ENCODE measurements around the gene MCRIP1.

Gene MCRIP1

GRCh38 chr17:81811705-81812570, 21.2 kb downstream of the MCRIP1 start:
- TF ChIP-seq, protein P1, sequence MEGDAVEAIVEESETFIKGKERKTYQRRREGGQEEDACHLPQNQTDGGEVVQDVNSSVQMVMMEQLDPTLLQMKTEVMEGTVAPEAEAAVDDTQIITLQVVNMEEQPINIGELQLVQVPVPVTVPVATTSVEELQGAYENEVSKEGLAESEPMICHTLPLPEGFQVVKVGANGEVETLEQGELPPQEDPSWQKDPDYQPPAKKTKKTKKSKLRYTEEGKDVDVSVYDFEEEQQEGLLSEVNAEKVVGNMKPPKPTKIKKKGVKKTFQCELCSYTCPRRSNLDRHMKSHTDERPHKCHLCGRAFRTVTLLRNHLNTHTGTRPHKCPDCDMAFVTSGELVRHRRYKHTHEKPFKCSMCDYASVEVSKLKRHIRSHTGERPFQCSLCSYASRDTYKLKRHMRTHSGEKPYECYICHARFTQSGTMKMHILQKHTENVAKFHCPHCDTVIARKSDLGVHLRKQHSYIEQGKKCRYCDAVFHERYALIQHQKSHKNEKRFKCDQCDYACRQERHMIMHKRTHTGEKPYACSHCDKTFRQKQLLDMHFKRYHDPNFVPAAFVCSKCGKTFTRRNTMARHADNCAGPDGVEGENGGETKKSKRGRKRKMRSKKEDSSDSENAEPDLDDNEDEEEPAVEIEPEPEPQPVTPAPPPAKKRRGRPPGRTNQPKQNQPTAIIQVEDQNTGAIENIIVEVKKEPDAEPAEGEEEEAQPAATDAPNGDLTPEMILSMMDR (IDR thresholded peaks at IDR 0.05; ENCODE audit: low read length, missing control alignments): no peak

DNA sequence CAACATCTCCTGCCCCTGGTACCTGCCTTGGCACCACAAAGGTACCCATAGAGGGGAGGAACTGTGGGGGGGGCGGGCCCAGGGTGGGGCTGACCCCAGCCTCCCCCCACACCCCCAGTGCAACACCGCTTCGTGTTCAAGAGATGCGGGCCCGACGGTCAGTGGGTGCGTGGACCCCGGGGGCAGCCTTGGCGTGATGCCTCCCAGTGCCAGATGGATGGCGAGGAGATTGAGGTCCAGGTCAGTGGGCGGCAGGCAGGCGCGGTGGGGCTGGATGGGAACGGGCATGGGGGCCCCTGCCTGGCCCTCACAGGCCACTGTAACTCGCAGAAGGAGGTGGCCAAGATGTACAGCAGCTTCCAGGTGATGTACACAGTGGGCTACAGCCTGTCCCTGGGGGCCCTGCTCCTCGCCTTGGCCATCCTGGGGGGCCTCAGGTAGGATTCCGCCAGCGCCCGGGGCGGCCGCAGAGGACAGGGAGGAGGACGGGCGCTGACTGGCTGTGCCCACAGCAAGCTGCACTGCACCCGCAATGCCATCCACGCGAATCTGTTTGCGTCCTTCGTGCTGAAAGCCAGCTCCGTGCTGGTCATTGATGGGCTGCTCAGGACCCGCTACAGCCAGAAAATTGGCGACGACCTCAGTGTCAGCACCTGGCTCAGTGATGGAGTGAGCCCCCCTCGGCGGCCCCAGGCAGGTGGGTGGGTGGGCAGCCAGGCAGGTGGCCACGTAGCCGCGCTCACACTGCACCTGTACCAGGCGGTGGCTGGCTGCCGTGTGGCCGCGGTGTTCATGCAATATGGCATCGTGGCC, 22.0 kb downstream of the MCRIP1 start:
- H3K4me3 ChIP-seq (replicated peaks; ENCODE audit: low read depth, low read length): no peak overlapping the region
- TF ChIP-seq, protein P1 (IDR thresholded peaks at IDR 0.05; ENCODE audit: low read length, missing control alignments): no peak
- DNase-seq (ENCODE audit: low read depth): no peak

More at GRCh38 chr17:81811705-81812570, 21.2 kb downstream of the MCRIP1 start:
- no peak overlapping the region for H3K4me3 ChIP-seq (replicated peaks; ENCODE audit: low read depth, low read length)
- no peak for DNase-seq (ENCODE audit: low read depth)

GRCh38 chr17:81810476-81810875, 22.6 kb downstream of the MCRIP1 start:
- TF ChIP-seq, protein P1 (IDR thresholded peaks at IDR 0.05; ENCODE audit: low read length, missing control alignments): no peak
- H3K4me3 ChIP-seq (replicated peaks; ENCODE audit: low read depth, low read length): no peak overlapping the region
- DNase-seq (ENCODE audit: low read depth): no peak

GRCh38 chr17:81809556-81809998, 23.5 kb downstream of the MCRIP1 start:
- DNase-seq (ENCODE audit: low read depth): no peak
- TF ChIP-seq, protein P1 (IDR thresholded peaks at IDR 0.05; ENCODE audit: low read length, missing control alignments): no peak

GRCh38 chr17:81808778-81809555, 24.1 kb downstream of the MCRIP1 start:
- TF ChIP-seq, protein P1 (IDR thresholded peaks at IDR 0.05; ENCODE audit: low read length, missing control alignments): no peak
- DNase-seq (ENCODE audit: low read depth): no peak
- H3K4me3 ChIP-seq (replicated peaks; ENCODE audit: low read depth, low read length): no peak overlapping the region

More at GRCh38 chr17:81809556-81809998, 23.5 kb downstream of the MCRIP1 start:
- H3K4me3 ChIP-seq (replicated peaks; ENCODE audit: low read depth, low read length): no peak overlapping the region

DNA sequence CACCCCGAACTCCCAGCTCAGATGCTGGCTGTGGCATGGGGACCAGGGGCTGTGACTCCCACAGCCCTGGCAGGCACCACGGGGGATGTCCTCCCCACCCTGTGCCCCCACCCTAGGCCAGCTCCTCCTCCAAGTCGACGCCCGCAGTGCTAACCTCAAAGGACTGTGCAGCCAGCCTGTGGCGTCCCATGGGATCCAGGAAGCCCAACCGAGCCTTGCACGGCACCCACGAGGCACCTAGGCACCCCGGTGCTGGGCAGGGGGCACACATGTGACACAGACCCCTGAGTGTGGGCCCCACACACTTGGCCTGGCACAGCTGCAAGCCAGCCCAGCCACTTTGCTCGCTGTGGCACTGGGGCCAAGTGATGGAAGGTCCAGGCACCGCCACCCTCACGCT, 25.3 kb downstream of the MCRIP1 start:
- TF ChIP-seq, protein P1 (IDR thresholded peaks at IDR 0.05; ENCODE audit: low read length, missing control alignments): no peak
- DNase-seq (ENCODE audit: low read depth): no peak
- H3K4me3 ChIP-seq (replicated peaks; ENCODE audit: low read depth, low read length): no peak overlapping the region

All from fibroblast of pulmonary artery (primary cell).